GM19455 (cell line): ENCODE data around the gene OR3A2.
"Not testable (repeated sequence)": the region's sequence is repeated elsewhere in the genome, so short reads cannot be mapped to it uniquely, and the experiment has no call there.

Experiments used
- ATAC-seq: cut with Tn5 transposase; IDR thresholded peaks from one replicate; pipeline ENCODE4 v1.9.1; 2021; ENCODE audit not compliant: unreplicated experiment

The OR3A2 gene

GRCh38 chr17:3295632-3296031 is 90.5 kb downstream of the OR3A2 start:
- no peak for ATAC-seq

GRCh38 chr17:3293548-3293947 is 92.6 kb downstream of the OR3A2 start:
- not testable (repeated sequence) for ATAC-seq

- no peak for ATAC-seq
Measured at GRCh38 chr17:3282901-3283300, 103.2 kb downstream of the OR3A2 start.

GRCh38 chr17:3276126-3276525 is 110.0 kb downstream of the OR3A2 start:
- no peak for ATAC-seq

- ATAC-seq = no peak
Measured at GRCh38 chr17:3271072-3271848, 114.8 kb downstream of the OR3A2 start.

- no peak for ATAC-seq
Measured at GRCh38 chr17:3260600-3260999, 125.5 kb downstream of the OR3A2 start.

GRCh38 chr17:3260163-3260562 is 125.9 kb downstream of the OR3A2 start:
- ATAC-seq = no peak

- ATAC-seq = no peak
Measured at GRCh38 chr17:3256575-3256974, 129.5 kb downstream of the OR3A2 start.

GRCh38 chr17:3249013-3249412 is 137.1 kb downstream of the OR3A2 start:
- not testable (repeated sequence) for ATAC-seq

- ATAC-seq = not testable (repeated sequence)
Measured at GRCh38 chr17:3244841-3245240, 141.3 kb downstream of the OR3A2 start.

GRCh38 chr17:3241044-3241443 is 145.1 kb downstream of the OR3A2 start:
- not testable (repeated sequence) for ATAC-seq

GRCh38 chr17:3238685-3239084 is 147.4 kb downstream of the OR3A2 start:
- ATAC-seq = not testable (repeated sequence)

- not testable (repeated sequence) for ATAC-seq
Measured at GRCh38 chr17:3232300-3232699, 153.8 kb downstream of the OR3A2 start.
